WTC11 (cell line): Measurements from ENCODE around the gene RUNX2. TPM values are rescaled to one million over a fixed set of nuclear protein-coding genes. Genes with fewer than 3 reads are reported as not detected.

Source experiments
- ATAC-seq: fragments of 200-7000 bp; cut with Tn5 transposase; 2 replicates; pipeline ENCODE4 v1.10.0; 2021; ENCODE audit warnings: mild to moderate bottlenecking, moderate library complexity
- CTCF ChIA-PET: fragments of 300-600 bp; sonication (Branson Sonifier 250); formaldehyde crosslinking; loops from one replicate; lab custom pipeline; 2021; ENCODE audit warnings: antibody characterized with exemption; lab: Charles Lee
- POLR2A ChIA-PET: fragments of 350-600 bp; sonication (Branson Sonifier 250); formaldehyde crosslinking; loops from one replicate; lab custom pipeline; 2021; ENCODE audit warnings: antibody characterized with exemption; lab: Charles Lee
- DNase-seq: peaks from one replicate; pipeline ENCODE4 v3.0.0; 2021; ENCODE audit warnings: low spot score
- H3K27ac Mint-ChIP-seq: 2 replicates; pipeline ENCODE4 v1.8.0; 2021; ENCODE audit warnings: mixed read lengths
- H3K27me3 Mint-ChIP-seq: 2 replicates; pipeline ENCODE4 v1.8.0; 2021; ENCODE audit warnings: low read depth, mild to moderate bottlenecking, moderate library complexity, mixed read lengths
- H3K36me3 Mint-ChIP-seq: 2 replicates; pipeline ENCODE4 v1.8.0; 2021; ENCODE audit warnings: mixed read lengths
- H3K4me1 Mint-ChIP-seq: 2 replicates; pipeline ENCODE4 v1.8.0; 2022; ENCODE audit warnings: mixed read lengths
- H3K4me3 Mint-ChIP-seq: 2 replicates; pipeline ENCODE4 v1.8.0; 2021; ENCODE audit warnings: mild to moderate bottlenecking, moderate library complexity, mixed read lengths
- H3K9me3 Mint-ChIP-seq: 2 replicates; pipeline ENCODE4 v1.8.0; 2021; ENCODE audit warnings: mixed read lengths
- ATF3 ChIP-seq: sonication (generic); formaldehyde crosslinking; conservative IDR thresholded peaks from 2 replicates; pipeline ENCODE4 v1.8.1; 2022; ENCODE audit warnings: mild to moderate bottlenecking, missing genetic modification reagents
- HMGA2 ChIP-seq: fragments of 250-450 bp; sonication (Bioruptor Pico); IDR thresholded peaks from 2 replicates; pipeline ENCODE4 v1.4.0; 2021; ENCODE audit warnings: mild to moderate bottlenecking, moderate library complexity
- PRDM15 ChIP-seq: sonication (generic); formaldehyde crosslinking; IDR thresholded peaks from 2 replicates; pipeline ENCODE4 v1.8.0; 2022; ENCODE audit warnings: missing genetic modification reagents
- SMAD4 ChIP-seq: sonication (generic); formaldehyde crosslinking; IDR thresholded peaks from 2 replicates; pipeline ENCODE4 v1.8.0; 2022; ENCODE audit warnings: mild to moderate bottlenecking, missing genetic modification reagents
- TEAD1 ChIP-seq: sonication (generic); formaldehyde crosslinking; IDR thresholded peaks from 2 replicates; pipeline ENCODE4 v1.8.0; 2022; ENCODE audit warnings: mild to moderate bottlenecking, missing genetic modification reagents
- USF1 ChIP-seq: sonication (generic); formaldehyde crosslinking; IDR thresholded peaks from 2 replicates; pipeline ENCODE4 v1.8.0; 2022; ENCODE audit warnings: mild to moderate bottlenecking, missing genetic modification reagents
- ZNF317 ChIP-seq: sonication (generic); formaldehyde crosslinking; IDR thresholded peaks from 2 replicates; pipeline ENCODE4 v1.8.1; 2023; ENCODE audit warnings: low read depth, mild to moderate bottlenecking, moderate library complexity, missing genetic modification reagents, borderline replicate concordance
- ZNF425 ChIP-seq: fragments of 250-450 bp; sonication (Bioruptor Pico); conservative IDR thresholded peaks from 2 replicates; pipeline ENCODE4 v1.9.0; 2021; ENCODE audit warnings: mild to moderate bottlenecking
- total RNA-seq: library from RNA; stranded (reverse); gene quantifications from 3 replicates; pipeline ENCODE4 v1.2.3, GENCODE V29; 2021
- TF ChIP-seq, protein P1 (sequence below): sonication (generic); formaldehyde crosslinking; IDR thresholded peaks from 2 replicates; pipeline ENCODE4 v1.8.0; 2023; ENCODE audit warnings: missing genetic modification reagents

RUNX2 gene
- total RNA-seq, 1 experiment from 2014 or later, result 0.28 TPM

- TF ChIP-seq PRDM15 (CRISPR knock-in tag) (no peak), SMAD4 (CRISPR knock-in tag) (no peak), ZNF425 (CRISPR knock-in tag) (no peak), ATF3 (CRISPR knock-in tag) (no peak)
- TF ChIP-seq, protein P1, sequence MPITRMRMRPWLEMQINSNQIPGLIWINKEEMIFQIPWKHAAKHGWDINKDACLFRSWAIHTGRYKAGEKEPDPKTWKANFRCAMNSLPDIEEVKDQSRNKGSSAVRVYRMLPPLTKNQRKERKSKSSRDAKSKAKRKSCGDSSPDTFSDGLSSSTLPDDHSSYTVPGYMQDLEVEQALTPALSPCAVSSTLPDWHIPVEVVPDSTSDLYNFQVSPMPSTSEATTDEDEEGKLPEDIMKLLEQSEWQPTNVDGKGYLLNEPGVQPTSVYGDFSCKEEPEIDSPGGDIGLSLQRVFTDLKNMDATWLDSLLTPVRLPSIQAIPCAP (CRISPR knock-in tag), result no peak
- TF ChIP-seq, all 79 proteins: peak for 0
Measured at GRCh38 chr6:45599053-45599452, 270.9 kb downstream of the RUNX2 start (continued).

DNA sequence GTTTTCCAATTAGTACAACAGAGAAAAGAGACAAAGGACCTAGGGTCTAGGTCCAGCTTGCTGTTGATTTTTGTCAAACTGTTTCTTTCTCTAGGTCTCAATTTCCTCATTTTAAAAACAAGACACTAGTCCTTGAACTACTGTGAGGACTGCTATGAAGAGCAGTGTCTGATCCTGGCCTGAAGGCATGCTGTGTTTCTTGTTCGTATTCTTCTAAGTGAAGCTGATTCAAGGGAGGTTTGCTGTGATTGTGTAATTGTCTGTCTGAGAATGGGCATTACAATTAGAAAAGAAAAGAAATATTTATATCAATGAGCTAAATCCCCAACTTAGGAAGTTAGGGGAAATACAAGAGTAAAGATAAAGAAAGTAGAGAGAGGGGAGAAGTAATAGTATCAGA lies 277.8 kb downstream of the RUNX2 start:
- CTCF ChIA-PET, result no interaction called here
- Mint-ChIP-seq H3K27me3 (no peaks in the 10 kb centered on the region), H3K4me1 (peaks cover 6% of the 10 kb centered on the region; the same call in 1 of the 2 replicates), H3K36me3 (no peaks in the 10 kb centered on the region), H3K9me3 (peaks cover 10% of the 10 kb centered on the region), H3K27ac (no peak overlapping the region), H3K4me3 (no peak overlapping the region)
- ATAC-seq (no peak), DNase-seq (no peak)
- POLR2A ChIA-PET, result no interaction called here
- TF ChIP-seq HMGA2 (CRISPR knock-in tag), result no peak

DNA sequence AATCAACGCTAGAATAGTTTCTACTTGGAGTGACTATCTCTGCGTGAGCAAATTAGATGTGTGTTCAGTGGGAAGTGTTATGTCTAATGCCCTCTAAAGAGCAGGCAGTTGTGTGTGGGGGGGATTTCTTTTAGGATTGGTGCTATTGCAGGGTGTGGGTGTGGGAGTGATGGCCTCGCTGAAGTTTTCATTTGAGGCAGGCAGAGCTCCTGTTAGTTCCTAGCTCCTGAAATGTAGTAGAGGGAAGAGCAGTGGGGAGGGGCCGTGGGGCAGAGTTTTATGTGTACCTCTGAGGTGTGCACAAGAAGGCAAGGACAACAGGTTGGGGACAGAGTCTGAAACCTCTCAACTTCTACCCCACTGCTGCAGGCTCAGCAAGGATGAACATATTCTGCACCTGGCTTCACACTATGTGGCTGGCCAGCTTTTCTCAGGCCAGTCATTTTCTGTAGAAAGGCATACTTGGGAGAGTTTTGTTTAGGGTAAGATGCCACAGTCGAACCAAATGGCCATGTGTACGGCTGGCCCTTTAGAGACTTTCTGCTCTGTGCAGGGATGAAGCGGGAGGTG lies 278.8 kb downstream of the RUNX2 start:
- no peak for DNase-seq
- ChIA-PET POLR2A (interaction anchor here (0.5 kb wide), 1 partner anchor 21 kb away, joined by 3 read pairs; no protein-coding TSS in a partner anchor), CTCF (no interaction called here)
- no peaks in the 10 kb centered on the region for H3K36me3 Mint-ChIP-seq
- H3K4me1 Mint-ChIP-seq, result peaks cover 6% of the 10 kb centered on the region; the same call in 1 of the 2 replicates
- no peak overlapping the region for H3K4me3 Mint-ChIP-seq
- no peak overlapping the region for H3K27ac Mint-ChIP-seq
- H3K9me3 Mint-ChIP-seq, result peaks cover 10% of the 10 kb centered on the region
- ATAC-seq, result no peak
- TF ChIP-seq TEAD1 (CRISPR knock-in tag), result no peak
- TF ChIP-seq USF1 (CRISPR knock-in tag), result no peak
- TF ChIP-seq, all 79 proteins: peak for 0
- H3K27me3 Mint-ChIP-seq, result no peaks in the 10 kb centered on the region

GRCh38 chr6:45607798-45608197 lies 279.7 kb downstream of the RUNX2 start:
- H3K4me3 Mint-ChIP-seq, result no peak overlapping the region
- no peak for TF ChIP-seq ZNF317 (CRISPR knock-in tag)
- TF ChIP-seq, protein P1 (CRISPR knock-in tag), result no peak
- TF ChIP-seq, all 79 proteins: peak for 0
- Mint-ChIP-seq H3K27me3 (no peaks in the 10 kb centered on the region), H3K36me3 (no peaks in the 10 kb centered on the region), H3K9me3 (peaks cover 14% of the 10 kb centered on the region), H3K4me1 (peaks cover 6% of the 10 kb centered on the region; the same call in 1 of the 2 replicates), H3K27ac (no peak overlapping the region)
- POLR2A ChIA-PET, result no interaction called here
- DNase-seq (no peak), ATAC-seq (no peak)
- CTCF ChIA-PET, result no interaction called here
